WTC11 (cell line): ENCODE measurements around the gene MAMDC2.

Source experiments
- ATF6 ChIP-seq: sonication (generic); formaldehyde crosslinking; IDR thresholded peaks from 2 replicates; pipeline ENCODE4 v1.8.1; 2023; ENCODE audit warnings: mild to moderate bottlenecking, missing genetic modification reagents
- CTCF ChIP-seq: fragments of 200-600 bp; IDR thresholded peaks from 2 replicates; pipeline ENCODE4 v1.8.0; 2022; ENCODE audit warnings: antibody characterized with exemption

GRCh38 chr9:70142101-70142500, 98.5 kb downstream of the MAMDC2 start:
- no peak for TF ChIP-seq ATF6 (CRISPR knock-in tag)
- no peak for TF ChIP-seq CTCF
